DOHH2 (cell line): ENCODE measurements around the gene IRF1.

Experiments
- H3F3A ChIP-seq: fragments of 200-600 bp; sonication (generic), shearing (Covaris generic); 2 replicates; pipeline ENCODE4 v1.6.0; 2016; ENCODE audit warnings: antibody characterized with exemption, mild to moderate bottlenecking; ENCODE audit not compliant: control insufficient read depth, insufficient read depth
- H3K27ac ChIP-seq: fragments of 200-600 bp; sonication (generic); 2 replicates; pipeline ENCODE4 v1.5.1; 2014; ENCODE audit warnings: low read depth, mild to moderate bottlenecking, low read length, moderate library complexity
- H3K27me3 ChIP-seq: fragments of 200-600 bp; sonication (generic); 2 replicates; pipeline ENCODE4 v1.6.1; 2014; ENCODE audit warnings: mild to moderate bottlenecking, low read length, mixed read lengths; ENCODE audit not compliant: control insufficient read depth
- H3K36me3 ChIP-seq: fragments of 200-600 bp; sonication (generic); 2 replicates; pipeline ENCODE4 v1.6.1; 2014; ENCODE audit warnings: mild to moderate bottlenecking, low read length, moderate library complexity, mixed read lengths; ENCODE audit not compliant: control insufficient read depth
- H3K4me1 ChIP-seq: fragments of 200-600 bp; sonication (generic); 2 replicates; pipeline ENCODE4 v1.6.1; 2014; ENCODE audit warnings: mild to moderate bottlenecking, low read length, mixed read lengths; ENCODE audit not compliant: control insufficient read depth
- H3K4me2 ChIP-seq: fragments of 200-600 bp; sonication (generic); 2 replicates; pipeline ENCODE4 v1.6.0; 2014; ENCODE audit warnings: mild to moderate bottlenecking, low read length, moderate library complexity
- H3K4me3 ChIP-seq: fragments of 200-600 bp; sonication (generic); 2 replicates; pipeline ENCODE4 v1.5.1; 2014; ENCODE audit warnings: mild to moderate bottlenecking, low read length, mixed read lengths
- H3K79me2 ChIP-seq: fragments of 200-600 bp; sonication (generic); 2 replicates; pipeline ENCODE4 v1.6.1; 2014; ENCODE audit warnings: mild to moderate bottlenecking, low read length, mixed read lengths; ENCODE audit not compliant: control insufficient read depth
- H3K9me2 ChIP-seq: fragments of 200-600 bp; sonication (generic); replicated peaks from 2 replicates; pipeline ENCODE4 v1.6.1; 2014; ENCODE audit warnings: mild to moderate bottlenecking, low read length, mixed read lengths; ENCODE audit not compliant: control insufficient read depth
- H3K9me3 ChIP-seq: fragments of 200-600 bp; sonication (generic); 2 replicates; pipeline ENCODE4 v1.6.1; 2014; ENCODE audit warnings: antibody characterized with exemption, low read length, mixed read lengths; ENCODE audit not compliant: control insufficient read depth, insufficient read depth
- H4K20me1 ChIP-seq: fragments of 200-600 bp; sonication (generic); 2 replicates; pipeline ENCODE4 v1.6.0; 2014; ENCODE audit warnings: low read depth, mild to moderate bottlenecking, antibody characterized with exemption, low read length, moderate library complexity; ENCODE audit not compliant: control insufficient read depth, insufficient read depth
- CTCF ChIP-seq: fragments of 200-600 bp; sonication (generic); IDR thresholded peaks from one replicate; pipeline ENCODE4 v1.5.1; 2014; ENCODE audit warnings: antibody characterized with exemption, mild to moderate bottlenecking, low read depth, low read length; ENCODE audit not compliant: poor library complexity, severe bottlenecking
- EZH2phosphoT487 ChIP-seq: fragments of 200-600 bp; sonication (generic); IDR thresholded peaks from 2 replicates; pipeline ENCODE4 v1.6.1; 2017; ENCODE audit warnings: borderline replicate concordance, mild to moderate bottlenecking, antibody characterized with exemption, low read length, moderate library complexity, mixed read lengths

IRF1 gene

GRCh38 chr5:132475497-132475882, 15.1 kb downstream of the IRF1 start:
- no peaks in the 10 kb centered on the region for H3K9me2 ChIP-seq
- no peaks in the 10 kb centered on the region for H3K36me3 ChIP-seq
- no peaks in the 10 kb centered on the region for H4K20me1 ChIP-seq
- no peaks in the 10 kb centered on the region for H3K27me3 ChIP-seq
- no peak overlapping the region for H3K4me3 ChIP-seq
- no peaks in the 10 kb centered on the region; the same call in 1 of the 2 replicates for H3F3A ChIP-seq
- no peak overlapping the region for H3K4me2 ChIP-seq
- H3K4me1 ChIP-seq = peaks cover 7% of the 10 kb centered on the region
- no peaks in the 10 kb centered on the region for H3K79me2 ChIP-seq
- no peak overlapping the region for H3K27ac ChIP-seq
- no peaks in the 10 kb centered on the region for H3K9me3 ChIP-seq
- TF ChIP-seq EZH2phosphoT487 (no peak), CTCF (no peak)

GRCh38 chr5:132474881-132475496, 15.6 kb downstream of the IRF1 start:
- no peaks in the 10 kb centered on the region for H4K20me1 ChIP-seq
- no peak overlapping the region for H3K4me3 ChIP-seq
- no peak overlapping the region for H3K4me2 ChIP-seq
- no peaks in the 10 kb centered on the region; the same call in 1 of the 2 replicates for H3F3A ChIP-seq
- no peaks in the 10 kb centered on the region for H3K36me3 ChIP-seq
- H3K4me1 ChIP-seq = peaks cover 7% of the 10 kb centered on the region
- H3K27me3 ChIP-seq = no peaks in the 10 kb centered on the region
- H3K9me3 ChIP-seq = no peaks in the 10 kb centered on the region
- H3K79me2 ChIP-seq = no peaks in the 10 kb centered on the region
- H3K9me2 ChIP-seq = no peaks in the 10 kb centered on the region
- TF ChIP-seq CTCF (no peak), EZH2phosphoT487 (no peak)
- no peak overlapping the region for H3K27ac ChIP-seq

GRCh38 chr5:132474131-132474723, 16.3 kb downstream of the IRF1 start:
- Histone ChIP-seq H3K9me3 (no peaks in the 10 kb centered on the region), H3F3A (no peaks in the 10 kb centered on the region; the same call in 1 of the 2 replicates), H3K4me2 (no peak overlapping the region), H4K20me1 (no peaks in the 10 kb centered on the region), H3K79me2 (no peaks in the 10 kb centered on the region), H3K9me2 (no peaks in the 10 kb centered on the region), H3K36me3 (no peaks in the 10 kb centered on the region), H3K4me3 (no peak overlapping the region), H3K27ac (no peak overlapping the region), H3K27me3 (no peaks in the 10 kb centered on the region), H3K4me1 (peaks cover 7% of the 10 kb centered on the region)
- TF ChIP-seq EZH2phosphoT487 (no peak), CTCF (no peak)
